Measurements from ENCODE around the gene CDCA3. TPM values are rescaled to one million over a fixed set of nuclear protein-coding genes. Genes with fewer than 3 reads are reported as not detected.
"Not testable (repeated sequence)": the region's sequence is repeated elsewhere in the genome, so short reads cannot be mapped to it uniquely, and the experiment has no call there.

Gene CDCA3
- total RNA-seq, 1 experiment from 2014 or later, result 107 TPM

GRCh38 chr12:6866163-6866919 is 15.3 kb upstream of the CDCA3 start:
- peak overlapping the region; percentile 99 for H3K27ac ChIP-seq (ENCODE audit: low read depth, low read length, poor library complexity, severe bottlenecking)
- H3K36me3 ChIP-seq (ENCODE audit: insufficient read depth, low read length, poor library complexity, severe bottlenecking), result peaks cover 70% of the 10 kb centered on the region
- peak; percentile 58 for DNase-seq (ENCODE audit: low spot score)
- intact Hi-C loops (cut with micrococcal nuclease; ENCODE audit: unreplicated experiment), result loop anchor here (2.0 kb wide), 1 partner anchor 14 kb away; the partner anchor contains the start of gene USP5
- peaks cover 26% of the 10 kb centered on the region for H3K4me1 ChIP-seq (ENCODE audit: insufficient read depth, low read length, poor library complexity, severe bottlenecking)
- BruUV-seq (replicated peaks), result no TSS peak
- POLR2A ChIA-PET (ENCODE audit: low non-redundant PET), result interaction anchor here (0.6 to 0.8 kb wide), 3 partner anchors 34 to 165 kb away, joined by 3 to 4 read pairs (median 3); no protein-coding TSS in a partner anchor
- CTCF ChIA-PET, result interaction anchor here (0.7 kb wide), 1 partner anchor 925 kb away, joined by 6 read pairs; no protein-coding TSS in a partner anchor
- peak overlapping the region; percentile 100 for H3K4me3 ChIP-seq (ENCODE audit: low read depth, low read length, poor library complexity, severe bottlenecking)
- H3K9me3 ChIP-seq (ENCODE audit: low read depth, low read length, poor library complexity, severe bottlenecking), result no peaks in the 10 kb centered on the region
- H3K27me3 ChIP-seq (replicated peaks; ENCODE audit: insufficient read depth, low read depth, low read length, poor library complexity), result no peaks in the 10 kb centered on the region
- TF ChIP-seq EZH2 (IDR thresholded peaks at IDR 0.05; ENCODE audit: borderline replicate concordance, low read depth, low read length, poor library complexity, severe bottlenecking), result no peak
- TF ChIP-seq CTCF (conservative IDR thresholded peaks at IDR 0.05; ENCODE audit: low read depth, low read length), result no peak

DNA sequence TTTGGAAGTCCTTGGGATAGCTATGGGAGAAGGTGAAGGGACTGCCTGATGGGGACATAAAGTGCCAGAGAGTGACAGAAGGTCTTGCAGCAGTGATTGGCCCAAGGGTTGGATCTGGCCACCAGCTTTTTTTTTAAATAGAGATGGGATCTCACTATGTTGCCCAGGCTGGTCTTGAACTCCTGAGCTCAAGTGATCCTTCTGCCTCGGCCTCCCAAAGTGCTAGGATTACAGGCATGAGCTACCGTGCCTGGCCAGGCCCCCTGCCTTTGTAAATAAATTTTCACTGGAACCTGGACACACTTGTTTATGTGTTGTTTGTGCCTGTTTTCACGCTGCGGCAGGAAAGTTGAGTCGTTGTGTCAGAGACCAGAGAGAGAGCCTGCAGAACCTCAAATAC is 14.2 kb upstream of the CDCA3 start:
- BruUV-seq (replicated peaks); H3K27ac ChIP-seq (ENCODE audit: low read depth, low read length, poor library complexity, severe bottlenecking); intact Hi-C loops (cut with micrococcal nuclease; ENCODE audit: unreplicated experiment); POLR2A ChIA-PET (ENCODE audit: low non-redundant PET); H3K4me3 ChIP-seq (ENCODE audit: low read depth, low read length, poor library complexity, severe bottlenecking); DNase-seq (ENCODE audit: low spot score); H3K9me3 ChIP-seq (ENCODE audit: low read depth, low read length, poor library complexity, severe bottlenecking); CTCF ChIA-PET; H3K27me3 ChIP-seq (replicated peaks; ENCODE audit: insufficient read depth, low read depth, low read length, poor library complexity): not testable (repeated sequence)
- Histone ChIP-seq H3K4me1 (ENCODE audit: insufficient read depth, low read length, poor library complexity, severe bottlenecking) (peaks cover 26% of the 10 kb centered on the region), H3K36me3 (ENCODE audit: insufficient read depth, low read length, poor library complexity, severe bottlenecking) (peaks cover 71% of the 10 kb centered on the region)

DNA sequence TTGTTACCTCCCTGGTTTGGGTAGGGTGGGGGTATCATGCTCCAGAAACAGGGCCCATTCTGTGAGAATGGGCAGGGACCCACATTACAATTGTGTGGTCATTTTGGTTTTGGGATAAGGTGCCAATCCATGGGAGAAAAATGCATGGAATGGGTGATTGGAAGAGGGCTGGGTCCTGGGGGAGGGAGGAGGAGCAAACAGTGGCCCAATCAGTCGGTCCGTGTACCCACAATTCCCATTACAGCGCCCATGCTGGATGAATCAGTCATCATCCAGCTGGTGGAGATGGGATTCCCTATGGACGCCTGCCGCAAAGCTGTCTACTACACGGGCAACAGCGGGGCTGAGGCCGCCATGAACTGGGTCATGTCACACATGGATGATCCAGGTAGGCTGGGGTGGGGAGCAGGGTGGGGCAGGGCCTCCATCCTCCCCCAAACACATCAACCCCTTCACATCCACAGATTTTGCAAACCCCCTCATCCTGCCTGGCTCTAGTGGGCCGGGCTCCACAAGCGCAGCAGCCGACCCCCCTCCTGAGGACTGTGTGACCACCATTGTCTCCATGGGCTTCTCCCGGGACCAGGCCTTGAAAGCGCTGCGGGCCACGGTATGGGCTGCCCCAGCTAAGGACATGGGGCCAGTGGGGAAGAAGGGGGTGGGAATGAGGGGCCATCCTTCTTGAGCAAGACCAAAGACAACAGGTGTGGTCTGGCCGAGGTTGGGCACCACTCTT is 12.7 kb upstream of the CDCA3 start:
- H3K9me3 ChIP-seq (ENCODE audit: low read depth, low read length, poor library complexity, severe bottlenecking), result no peaks in the 10 kb centered on the region
- H3K4me1 ChIP-seq (ENCODE audit: insufficient read depth, low read length, poor library complexity, severe bottlenecking), result peaks cover 17% of the 10 kb centered on the region
- CTCF ChIA-PET, result no interaction called here
- intact Hi-C loops (cut with micrococcal nuclease; ENCODE audit: unreplicated experiment), result no loop called here
- peaks cover 66% of the 10 kb centered on the region for H3K36me3 ChIP-seq (ENCODE audit: insufficient read depth, low read length, poor library complexity, severe bottlenecking)
- POLR2A ChIA-PET (ENCODE audit: low non-redundant PET), result no interaction called here
- H3K27me3 ChIP-seq (replicated peaks; ENCODE audit: insufficient read depth, low read depth, low read length, poor library complexity), result no peaks in the 10 kb centered on the region
- no TSS peak for BruUV-seq (replicated peaks)
- no peak overlapping the region for H3K27ac ChIP-seq (ENCODE audit: low read depth, low read length, poor library complexity, severe bottlenecking)
- DNase-seq (ENCODE audit: low spot score), result no peak
- no peak overlapping the region for H3K4me3 ChIP-seq (ENCODE audit: low read depth, low read length, poor library complexity, severe bottlenecking)
- TF ChIP-seq CTCF (conservative IDR thresholded peaks at IDR 0.05; ENCODE audit: low read depth, low read length) (no peak), EZH2 (IDR thresholded peaks at IDR 0.05; ENCODE audit: borderline replicate concordance, low read depth, low read length, poor library complexity, severe bottlenecking) (no peak)
